ENCODE measurements around the gene VPS41. TPM values are rescaled to one million over a fixed set of nuclear protein-coding genes. Genes with fewer than 3 reads are reported as not detected.

The VPS41 gene
- total RNA-seq, 6 experiments from 2014 or later = 21.6 to 43.5 (median 26.8) TPM

DNA sequence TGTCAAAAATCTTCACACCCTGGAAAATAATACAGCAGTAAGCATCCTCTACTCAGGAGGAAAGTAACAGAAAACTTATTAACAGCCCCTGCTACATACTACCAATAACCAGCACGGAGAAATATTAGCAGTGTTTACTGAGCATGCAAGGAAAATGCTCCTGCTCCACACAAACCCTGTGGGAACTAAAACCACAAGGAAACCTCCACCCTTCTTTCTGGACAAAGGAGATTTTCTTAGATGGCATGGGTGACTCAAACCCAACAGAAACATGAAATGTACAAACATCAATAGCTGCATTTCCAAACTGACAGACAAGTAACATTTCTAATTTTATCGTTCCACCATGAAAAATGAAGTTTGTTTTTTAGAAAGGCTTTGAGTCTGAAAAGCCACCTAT is 113.4 kb downstream of the VPS41 start:
- Histone ChIP-seq H3K4me3 (no peak overlapping the region), H3K27me3 (no peaks in the 10 kb centered on the region), H3K36me3 (peaks cover 0 to 6% (median 0%) of the 10 kb centered on the region in 4 donors), H3K4me1 (no peaks in the 10 kb centered on the region), H3K9me3 (no peaks in the 10 kb centered on the region), H3K27ac (no peak overlapping the region)
- no peak for ATAC-seq
- DNase-seq = no peak
- intact Hi-C loops (cut with DNase I) = no loop called here
- TF ChIP-seq, protein P1, sequence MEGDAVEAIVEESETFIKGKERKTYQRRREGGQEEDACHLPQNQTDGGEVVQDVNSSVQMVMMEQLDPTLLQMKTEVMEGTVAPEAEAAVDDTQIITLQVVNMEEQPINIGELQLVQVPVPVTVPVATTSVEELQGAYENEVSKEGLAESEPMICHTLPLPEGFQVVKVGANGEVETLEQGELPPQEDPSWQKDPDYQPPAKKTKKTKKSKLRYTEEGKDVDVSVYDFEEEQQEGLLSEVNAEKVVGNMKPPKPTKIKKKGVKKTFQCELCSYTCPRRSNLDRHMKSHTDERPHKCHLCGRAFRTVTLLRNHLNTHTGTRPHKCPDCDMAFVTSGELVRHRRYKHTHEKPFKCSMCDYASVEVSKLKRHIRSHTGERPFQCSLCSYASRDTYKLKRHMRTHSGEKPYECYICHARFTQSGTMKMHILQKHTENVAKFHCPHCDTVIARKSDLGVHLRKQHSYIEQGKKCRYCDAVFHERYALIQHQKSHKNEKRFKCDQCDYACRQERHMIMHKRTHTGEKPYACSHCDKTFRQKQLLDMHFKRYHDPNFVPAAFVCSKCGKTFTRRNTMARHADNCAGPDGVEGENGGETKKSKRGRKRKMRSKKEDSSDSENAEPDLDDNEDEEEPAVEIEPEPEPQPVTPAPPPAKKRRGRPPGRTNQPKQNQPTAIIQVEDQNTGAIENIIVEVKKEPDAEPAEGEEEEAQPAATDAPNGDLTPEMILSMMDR (IDR thresholded peaks at IDR 0.05) = no peak
- TF ChIP-seq POLR2A (IDR thresholded peaks at IDR 0.05) = no peak
- WGBS (ENCODE audit: insufficient coverage, low coverage, low lambda C conversion rate, missing lambda C conversion rate) = 93% methylated on average over 2 of the region's 2 CpGs

DNA sequence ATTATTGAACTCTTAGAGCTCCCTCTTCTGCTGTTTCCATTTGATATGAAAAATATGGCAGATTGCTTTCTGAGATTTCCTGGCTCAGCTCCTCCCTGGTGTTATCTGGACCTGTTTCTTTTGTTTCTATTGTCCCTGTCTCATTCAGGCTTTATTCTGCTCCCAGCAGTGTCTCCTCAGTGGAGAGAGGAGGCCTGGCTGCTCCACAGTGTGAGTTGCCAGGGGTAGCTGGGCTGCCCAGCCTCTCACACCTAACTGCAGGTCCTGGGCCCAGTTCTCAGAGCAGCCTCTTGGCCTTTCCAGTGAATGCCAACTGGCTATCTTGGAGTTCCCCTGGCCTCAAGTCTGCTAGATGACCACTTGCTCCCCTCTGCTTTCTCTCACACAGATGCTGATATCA is 127.0 kb downstream of the VPS41 start:
- DNase-seq (no peak), ATAC-seq (no peak)
- intact Hi-C loops (cut with DNase I) = no loop called here
- no peak overlapping the region for H3K27ac ChIP-seq
- H3K4me1 ChIP-seq = no peaks in the 10 kb centered on the region
- H3K4me3 ChIP-seq = no peak overlapping the region
- TF ChIP-seq, protein P1 (IDR thresholded peaks at IDR 0.05) = no peak
- TF ChIP-seq POLR2A (IDR thresholded peaks at IDR 0.05) = no peak
- H3K9me3 ChIP-seq = no peaks in the 10 kb centered on the region
- no peaks in the 10 kb centered on the region for H3K36me3 ChIP-seq
- H3K27me3 ChIP-seq = no peaks in the 10 kb centered on the region

DNA sequence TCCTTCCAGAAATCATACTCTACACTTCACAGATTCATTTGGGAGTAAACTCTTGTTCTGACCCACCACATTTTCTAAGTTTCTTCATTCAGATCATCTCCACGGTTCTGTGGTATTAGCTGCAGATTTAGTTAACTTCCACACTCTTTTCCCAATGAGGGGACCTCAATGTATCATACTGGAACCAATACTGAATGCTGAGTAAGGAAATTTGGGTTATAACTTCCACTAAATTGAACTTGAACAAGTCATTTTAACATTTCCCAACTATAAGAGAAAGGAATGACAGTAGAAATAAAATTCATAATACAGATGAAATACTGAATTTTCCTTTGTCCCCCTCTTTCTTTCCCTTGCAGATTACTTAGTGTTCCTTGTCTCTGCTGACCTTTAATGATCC is 131.4 kb downstream of the VPS41 start:
- DNase-seq (no peak), ATAC-seq (no peak)
- Histone ChIP-seq H3K9me3 (no peaks in the 10 kb centered on the region), H3K27me3 (no peaks in the 10 kb centered on the region), H3K27ac (no peak overlapping the region), H3K4me1 (no peaks in the 10 kb centered on the region), H3K4me3 (no peak overlapping the region), H3K36me3 (peaks cover 0 to 5% (median 2%) of the 10 kb centered on the region in 4 donors)
- TF ChIP-seq POLR2A (IDR thresholded peaks at IDR 0.05) = no peak
- TF ChIP-seq, protein P1 (IDR thresholded peaks at IDR 0.05) = no peak
- intact Hi-C loops (cut with DNase I) = no loop called here
- 15% methylated on average over 1 of the region's 1 CpG for WGBS (ENCODE audit: insufficient coverage, low coverage, low lambda C conversion rate, missing lambda C conversion rate)

DNA sequence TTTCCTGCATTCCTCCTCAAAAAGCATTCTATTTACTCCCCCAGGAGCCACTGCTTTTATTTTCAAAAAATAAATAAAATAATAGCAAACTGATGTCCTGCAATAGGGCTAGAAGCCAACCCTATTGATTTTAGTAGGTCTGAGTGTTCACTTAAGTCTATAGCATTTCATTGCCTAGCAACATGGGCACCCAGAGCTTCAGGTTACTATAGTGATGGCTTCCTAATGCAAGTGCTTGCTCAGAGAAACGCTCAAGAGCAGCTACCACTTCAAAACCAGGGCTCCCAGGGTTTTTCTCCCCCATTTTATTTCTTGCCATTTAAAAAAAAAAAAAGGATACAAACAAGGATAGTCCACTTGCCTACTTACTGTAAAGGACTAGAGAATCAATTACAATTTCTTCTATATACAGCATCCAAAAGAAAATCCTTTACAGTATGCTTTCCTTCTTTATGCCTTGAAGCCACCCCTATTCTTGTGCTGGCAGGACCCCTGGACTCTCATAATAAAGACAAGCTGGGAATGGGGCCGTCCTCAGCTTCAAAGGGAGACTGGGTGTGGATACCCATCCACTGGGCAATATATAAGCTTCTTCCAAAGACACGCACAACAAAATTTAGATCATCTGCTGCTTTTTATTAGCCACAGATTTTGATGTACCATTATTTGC is 133.3 kb downstream of the VPS41 start:
- ATAC-seq = no peak
- H3K4me3 ChIP-seq = no peak overlapping the region
- no peaks in the 10 kb centered on the region for H3K27me3 ChIP-seq
- no peak overlapping the region for H3K27ac ChIP-seq
- 66% methylated on average over 3 of the region's 3 CpGs for WGBS (ENCODE audit: insufficient coverage, low coverage, low lambda C conversion rate, missing lambda C conversion rate)
- H3K36me3 ChIP-seq = peaks cover 0 to 9% (median 2%) of the 10 kb centered on the region in 4 donors
- no peak for DNase-seq
- intact Hi-C loops (cut with DNase I) = no loop called here
- TF ChIP-seq, protein P1 (IDR thresholded peaks at IDR 0.05) = no peak
- TF ChIP-seq POLR2A (IDR thresholded peaks at IDR 0.05) = no peak
- H3K9me3 ChIP-seq = no peaks in the 10 kb centered on the region
- H3K4me1 ChIP-seq = no peaks in the 10 kb centered on the region

DNA sequence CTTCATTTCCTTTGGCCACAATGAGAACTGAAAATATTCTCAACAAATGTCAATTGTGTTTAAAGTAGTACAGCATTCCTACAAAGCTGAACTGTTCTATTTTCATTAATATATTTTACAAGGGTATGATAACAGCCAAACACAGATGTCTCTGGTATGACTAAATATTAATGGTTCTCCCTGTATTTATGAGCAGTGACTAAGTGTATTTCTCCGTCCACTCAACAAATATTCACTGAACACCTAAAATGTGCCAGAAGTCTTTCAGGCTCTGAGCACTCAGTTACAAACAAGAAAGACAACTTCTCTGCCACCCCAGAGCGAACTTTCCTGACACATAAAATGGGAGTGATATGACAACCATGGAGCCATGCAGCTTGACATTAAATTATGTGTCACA is 135.6 kb downstream of the VPS41 start:
- Histone ChIP-seq H3K36me3 (peaks cover 0 to 9% (median 2%) of the 10 kb centered on the region in 4 donors), H3K4me1 (no peaks in the 10 kb centered on the region), H3K27me3 (no peaks in the 10 kb centered on the region), H3K4me3 (no peak overlapping the region), H3K9me3 (no peaks in the 10 kb centered on the region), H3K27ac (no peak overlapping the region)
- WGBS (ENCODE audit: insufficient coverage, low coverage, low lambda C conversion rate, missing lambda C conversion rate) = 50% methylated on average over 2 of the region's 2 CpGs
- intact Hi-C loops (cut with DNase I) = no loop called here
- no peak for DNase-seq
- ATAC-seq = no peak
- TF ChIP-seq, protein P1 (IDR thresholded peaks at IDR 0.05) = no peak
- TF ChIP-seq POLR2A (IDR thresholded peaks at IDR 0.05) = no peak
